NCI-H187 treated with DMSO at 0.1 percent for 48 hours (cell line): ENCODE data around the gene ST8SIA2.

Experiments used
- DNase-seq: peaks from one replicate; lab custom pipeline; 2025; lab: John Stamatoyannopoulos, UW

The ST8SIA2 gene

DNA sequence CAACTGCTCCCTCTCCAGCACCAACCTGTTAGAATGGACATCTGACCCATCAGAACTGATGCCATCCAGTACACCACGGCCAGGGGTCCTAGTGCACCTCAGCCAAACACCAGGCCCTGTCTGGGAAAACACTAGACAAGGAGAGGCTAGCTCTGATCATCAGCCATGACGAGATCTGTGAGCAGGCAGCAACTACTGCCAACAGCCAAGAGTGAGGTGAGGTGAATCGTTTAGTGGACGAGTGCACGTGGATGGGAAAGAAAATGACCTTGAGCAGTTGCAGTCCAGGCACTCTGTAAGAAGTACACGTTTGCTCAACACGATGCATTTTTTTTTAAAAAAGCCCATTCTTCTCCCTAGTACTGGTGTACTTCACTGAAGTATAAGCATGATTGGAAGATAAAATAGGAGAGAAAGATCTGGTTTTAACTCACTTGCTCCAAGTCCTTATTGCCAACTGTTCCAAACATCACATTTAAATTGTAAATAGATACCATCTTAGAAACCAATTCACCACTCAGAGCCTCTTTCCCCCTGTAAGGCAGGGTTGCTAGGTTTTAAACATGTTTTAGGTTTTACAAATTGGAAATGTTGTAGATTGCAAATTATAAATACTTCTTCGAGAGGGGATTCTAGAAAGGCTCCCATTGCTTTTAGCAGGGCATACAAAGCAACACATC lies 5.7 kb downstream of the ST8SIA2 start:
- no peak for DNase-seq

- no peak for DNase-seq
Observed at GRCh38 chr15:92400573-92400972, 6.9 kb downstream of the ST8SIA2 start.

DNA sequence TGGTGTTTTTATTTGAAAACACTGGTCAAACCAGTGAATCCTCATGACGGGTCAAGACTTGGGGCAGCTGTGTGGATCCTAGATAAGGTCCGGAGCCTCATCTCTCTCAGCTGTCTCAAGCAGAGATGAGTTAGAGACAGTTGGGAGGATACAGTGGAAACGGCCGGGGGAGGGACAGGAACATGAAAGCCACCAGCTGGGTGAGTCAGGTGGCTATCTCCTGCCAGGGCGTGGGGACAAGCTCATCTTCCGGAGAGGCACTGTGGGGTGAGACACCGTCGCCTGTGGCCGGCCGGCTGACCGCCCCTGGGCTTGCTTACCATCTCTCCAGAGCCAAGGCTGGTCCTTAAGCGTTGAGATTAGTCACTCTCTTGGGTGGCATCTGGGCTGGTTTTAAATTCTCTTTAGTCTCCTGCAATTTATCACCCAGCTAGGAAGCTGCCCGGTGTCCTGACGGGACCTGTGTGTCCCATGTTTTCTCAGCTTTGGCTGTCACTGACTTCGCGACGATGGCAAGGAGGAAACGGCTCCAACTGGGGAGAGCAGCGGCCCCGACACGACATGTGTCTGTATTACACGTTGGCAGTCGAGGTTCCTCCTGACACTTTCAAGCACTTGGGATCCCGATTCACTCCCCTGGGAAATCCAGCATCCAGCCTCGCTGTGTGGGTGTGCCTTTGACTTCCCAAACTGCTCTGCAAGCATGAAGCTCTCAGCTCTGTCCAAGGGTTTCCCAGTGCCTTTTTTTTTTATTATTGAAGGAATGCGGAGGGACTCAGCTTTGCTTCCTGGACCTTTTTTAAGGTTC lies 7.5 kb downstream of the ST8SIA2 start:
- no peak for DNase-seq

DNA sequence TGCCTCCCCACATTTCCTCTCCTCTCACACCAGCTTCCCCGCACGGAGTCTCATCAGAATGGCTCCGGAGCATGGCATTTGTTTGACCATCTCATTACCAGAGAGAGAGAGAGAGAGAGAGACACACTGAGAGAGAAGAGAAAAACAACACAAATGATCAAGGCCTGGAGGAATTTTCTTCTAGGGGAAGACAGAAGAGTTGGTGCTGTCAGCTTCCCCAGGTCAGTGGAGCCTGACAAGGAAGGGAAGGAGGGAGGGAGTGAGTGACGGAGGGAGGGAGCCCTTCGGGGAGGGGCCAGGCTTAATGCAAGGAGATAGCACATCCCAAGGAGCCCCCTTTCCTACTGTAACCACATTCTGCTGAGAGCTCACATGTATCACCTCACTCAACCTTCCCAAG lies 9.1 kb downstream of the ST8SIA2 start:
- DNase-seq = no peak

DNA sequence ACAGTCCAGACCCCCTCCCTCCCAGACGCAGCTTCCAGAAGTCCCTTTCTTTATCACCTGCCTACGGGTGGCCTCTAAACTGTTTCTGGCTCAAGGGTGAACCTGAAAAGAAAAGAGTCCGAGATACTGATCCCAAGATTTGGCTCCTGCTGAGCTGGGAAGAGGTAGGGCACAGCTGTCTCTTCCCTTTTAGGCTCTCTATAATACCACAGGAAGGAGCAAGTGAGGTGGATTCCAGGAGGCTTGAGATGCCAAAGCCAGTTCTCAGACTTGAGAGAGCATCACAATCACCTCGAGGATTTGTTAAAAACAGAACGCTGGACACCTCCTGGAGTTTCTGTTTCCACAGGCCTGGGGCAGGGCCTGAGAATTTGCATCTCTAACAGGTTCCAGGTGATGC lies 12.3 kb downstream of the ST8SIA2 start:
- no peak for DNase-seq

- no peak for DNase-seq
Observed at GRCh38 chr15:92407321-92407720, 13.6 kb downstream of the ST8SIA2 start.

GRCh38 chr15:92407916-92408315 lies 14.2 kb downstream of the ST8SIA2 start:
- DNase-seq = no peak

DNA sequence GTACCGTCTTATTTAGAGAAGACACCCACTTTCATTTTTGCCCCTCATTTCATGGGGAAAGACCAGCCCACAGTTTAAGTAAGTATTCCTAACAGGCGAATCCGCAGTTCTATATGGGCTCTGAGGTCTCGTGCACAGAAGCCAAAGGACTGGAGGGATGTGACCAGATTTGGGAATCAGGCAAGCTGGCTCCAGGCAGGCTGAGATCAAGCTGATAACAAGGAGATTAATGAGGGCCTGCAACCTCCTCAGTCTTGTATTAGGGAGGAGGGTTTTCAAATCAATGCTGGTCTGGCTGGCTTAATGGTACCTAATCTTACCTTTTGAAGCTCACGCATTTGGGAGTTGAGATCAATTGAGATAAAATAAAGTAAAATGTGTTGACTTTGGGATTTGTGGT lies 15.3 kb downstream of the ST8SIA2 start:
- no peak for DNase-seq

- DNase-seq = no peak
Observed at GRCh38 chr15:92409521-92409920, 15.8 kb downstream of the ST8SIA2 start.

DNA sequence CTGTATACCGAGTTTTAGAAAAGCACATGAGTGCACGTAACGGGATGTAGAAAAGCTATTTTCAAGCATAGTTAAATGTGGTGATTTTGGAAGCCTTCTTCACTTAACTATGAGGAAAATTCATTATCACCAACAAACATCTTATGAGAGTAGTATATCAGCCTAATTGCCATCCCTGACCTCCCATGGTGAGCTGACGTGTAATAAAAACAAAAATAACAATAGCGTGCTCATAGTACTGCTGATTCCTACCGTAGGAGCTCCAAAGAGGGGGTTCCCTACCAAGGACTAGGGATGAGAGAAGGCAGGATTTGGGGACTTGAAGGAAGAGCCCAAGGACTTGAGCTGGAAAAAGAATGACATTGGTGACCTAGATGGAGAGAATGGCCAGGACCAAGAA lies 16.9 kb downstream of the ST8SIA2 start:
- DNase-seq = no peak

DNA sequence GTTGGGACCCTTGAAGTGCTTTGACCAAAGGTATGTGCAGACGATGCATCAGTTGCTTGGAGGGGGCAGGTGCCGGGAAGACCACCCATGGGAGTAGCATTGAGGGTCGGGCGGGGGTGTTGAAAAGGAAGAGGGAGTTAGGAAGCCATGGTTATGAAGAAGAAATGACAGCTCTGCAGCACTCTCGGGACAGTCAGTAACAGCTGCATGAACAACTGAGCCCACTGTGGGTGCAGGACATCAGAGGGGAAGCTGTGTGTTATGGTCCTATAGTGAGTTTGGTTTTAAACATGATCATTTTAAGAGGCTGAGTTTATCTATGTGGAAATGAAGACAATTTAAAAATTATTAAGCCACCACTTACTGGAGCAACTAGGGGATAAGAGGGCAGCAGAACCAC lies 17.6 kb downstream of the ST8SIA2 start:
- no peak for DNase-seq

GRCh38 chr15:92413510-92413909 lies 19.8 kb downstream of the ST8SIA2 start:
- no peak for DNase-seq

- no peak for DNase-seq
Observed at GRCh38 chr15:92415639-92416297, 22.1 kb downstream of the ST8SIA2 start.

GRCh38 chr15:92416557-92416956 lies 22.9 kb downstream of the ST8SIA2 start:
- no peak for DNase-seq

GRCh38 chr15:92417716-92418115 lies 24.0 kb downstream of the ST8SIA2 start:
- DNase-seq = no peak

GRCh38 chr15:92418864-92419263 lies 25.2 kb downstream of the ST8SIA2 start:
- DNase-seq = no peak

DNA sequence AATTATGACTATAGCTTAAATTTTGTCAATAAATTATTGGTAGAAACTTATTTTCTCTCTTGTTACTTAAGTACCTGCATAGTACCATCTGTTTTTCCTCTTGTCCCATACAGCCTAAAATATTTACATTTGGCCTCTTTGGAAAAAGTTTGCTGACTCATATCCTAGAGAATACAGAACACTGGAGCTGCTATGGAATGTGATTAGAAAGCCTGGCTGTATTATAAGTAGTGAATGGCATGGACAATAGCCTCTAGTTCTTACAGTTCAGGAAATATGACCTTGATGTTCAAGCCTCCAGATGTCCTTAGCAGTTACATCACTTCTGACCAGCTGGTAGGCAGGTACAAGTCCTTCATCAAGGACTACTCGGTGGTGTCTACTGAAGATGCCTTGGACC lies 28.3 kb downstream of the ST8SIA2 start:
- DNase-seq = no peak

DNA sequence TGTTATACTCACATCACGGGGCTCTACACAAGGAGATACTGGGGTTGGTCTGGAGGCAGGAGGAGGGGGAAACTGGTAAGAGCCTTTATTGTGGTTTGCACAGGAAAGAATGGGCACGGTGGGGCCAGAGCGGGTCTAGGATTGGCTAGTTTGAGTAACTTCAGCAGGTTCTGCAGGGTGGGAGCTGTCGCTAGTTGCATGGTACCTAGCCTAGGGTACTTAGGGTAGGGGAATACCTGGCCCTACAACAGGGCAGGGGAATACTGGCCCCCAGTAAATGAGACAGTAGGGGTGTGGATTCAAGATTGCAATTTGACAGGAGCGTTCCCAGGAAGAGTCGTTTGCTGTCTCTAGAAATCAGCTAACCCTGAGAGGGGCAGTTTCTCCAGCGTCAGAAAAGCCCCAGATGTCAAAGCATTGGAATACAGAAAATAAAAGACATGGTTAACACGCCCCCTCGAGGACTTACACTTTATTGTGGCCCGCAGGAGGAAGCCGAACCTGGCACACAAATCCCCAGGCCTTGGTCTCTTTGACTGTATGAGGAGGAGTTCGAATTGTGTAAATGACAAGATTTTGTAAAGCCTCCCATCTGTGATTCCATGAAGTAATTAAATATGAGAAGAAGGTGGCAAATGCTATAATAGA lies 32.0 kb downstream of the ST8SIA2 start:
- no peak for DNase-seq

GRCh38 chr15:92429378-92430068 lies 35.8 kb downstream of the ST8SIA2 start:
- DNase-seq = no peak

- no peak for DNase-seq
Observed at GRCh38 chr15:92430069-92430440, 36.4 kb downstream of the ST8SIA2 start.

DNA sequence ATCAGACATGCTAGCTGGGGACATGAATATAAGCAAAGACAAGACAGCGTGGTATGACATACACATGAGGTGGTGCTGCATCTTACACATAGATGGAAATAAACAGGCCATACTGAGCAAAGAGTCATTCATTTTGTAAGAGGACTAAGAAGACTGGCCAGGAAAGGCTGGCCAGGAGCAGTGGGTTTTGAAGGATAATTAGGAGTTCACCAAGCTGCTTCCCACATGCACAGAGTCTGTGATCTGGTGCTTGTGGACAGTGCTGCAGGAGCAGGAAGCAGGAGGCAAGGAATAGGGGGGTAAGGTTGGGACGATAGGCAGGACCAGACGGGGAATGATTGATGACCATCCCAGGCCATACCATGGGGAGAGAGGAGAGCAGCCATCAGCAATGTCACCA lies 41.5 kb downstream of the ST8SIA2 start:
- DNase-seq = no peak

DNA sequence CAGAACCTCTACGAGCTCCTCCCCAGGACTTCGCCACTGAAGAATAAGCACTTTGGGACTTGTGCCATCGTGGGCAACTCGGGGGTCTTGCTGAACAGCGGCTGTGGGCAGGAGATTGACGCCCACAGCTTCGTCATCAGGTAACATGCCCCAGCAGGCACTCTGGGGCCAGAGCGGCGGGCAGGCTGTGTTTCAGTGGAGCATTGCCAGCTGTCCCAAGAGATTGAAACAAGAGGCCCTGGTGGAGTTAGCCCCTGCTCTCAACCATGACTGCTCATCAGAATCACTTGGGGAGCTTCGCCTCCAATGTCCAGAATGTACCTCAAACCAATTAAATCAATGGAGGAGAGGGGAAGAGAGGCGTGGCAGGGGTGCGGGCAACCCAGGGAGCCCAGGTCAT lies 44.8 kb downstream of the ST8SIA2 start:
- no peak for DNase-seq
